Natural killer cell (primary cell): ENCODE data around the gene SCN7A. TPM values are rescaled to one million over a fixed set of nuclear protein-coding genes. Genes with fewer than 3 reads are reported as not detected.

Source experiments
- ATAC-seq, 3 donors: fragments of 150-1000 bp in 2 of 3; fragments of 200-7000 bp in 1 of 3; cut with Tn5 transposase; 1 replicate in 1 of 3; 2 replicates in 2 of 3; pipeline ENCODE4 v1.10.0; 2021; ENCODE audit warnings: mild to moderate bottlenecking in 2 of 3, moderate library complexity in 2 of 3
- DNase-seq, 2 donors: peaks; one replicate each; pipeline versions ENCODE4 v3.0.0 to v3.0.0-alpha.2; 2013 to 2021; ENCODE audit warnings: mixed read lengths in 1 of 2
- H3K27ac ChIP-seq: one replicate; pipeline ENCODE4 v1.5.1; 2013; ENCODE audit warnings: mild to moderate bottlenecking, low read length
- H3K27me3 ChIP-seq: one replicate; pipeline ENCODE4 v1.6.1; 2013; ENCODE audit warnings: low read length; ENCODE audit not compliant: control insufficient read depth, insufficient read depth
- H3K36me3 ChIP-seq: one replicate; pipeline ENCODE4 v1.6.1; 2013; ENCODE audit warnings: low read length; ENCODE audit not compliant: control insufficient read depth, insufficient read depth
- H3K4me1 ChIP-seq: one replicate; pipeline ENCODE4 v1.6.1; 2013; ENCODE audit warnings: low read length; ENCODE audit not compliant: control insufficient read depth, insufficient read depth
- H3K4me3 ChIP-seq: one replicate; pipeline ENCODE4 v1.5.1; 2013; ENCODE audit warnings: low read length
- H3K9me3 ChIP-seq: one replicate; pipeline ENCODE4 v1.6.1; 2013; ENCODE audit warnings: low read length; ENCODE audit not compliant: control insufficient read depth, insufficient read depth
- H3K27ac Mint-ChIP-seq, 2 donors: one replicate each; pipeline ENCODE4 v1.8.0; 2022; ENCODE audit warnings: mild to moderate bottlenecking in 2 of 2, mixed read lengths in 2 of 2, moderate library complexity in 1 of 2
- H3K27me3 Mint-ChIP-seq, 2 donors: one replicate each; pipeline ENCODE4 v1.8.0; 2022; ENCODE audit warnings: low read depth in 2 of 2, mixed read lengths in 2 of 2
- H3K36me3 Mint-ChIP-seq: one replicate; pipeline ENCODE4 v1.8.0; 2022; ENCODE audit warnings: mixed read lengths
- H3K4me1 Mint-ChIP-seq, 2 donors: one replicate each; pipeline ENCODE4 v1.8.0; 2022; ENCODE audit warnings: mixed read lengths in 2 of 2
- H3K4me3 Mint-ChIP-seq: one replicate; pipeline ENCODE4 v1.8.0; 2022; ENCODE audit warnings: mild to moderate bottlenecking, moderate library complexity, mixed read lengths
- H3K9me3 Mint-ChIP-seq, 2 donors: one replicate each; pipeline ENCODE4 v1.8.0; 2022; ENCODE audit warnings: mixed read lengths in 2 of 2
- CTCF ChIP-seq: fragments of 200-600 bp; IDR thresholded peaks from one replicate; pipeline ENCODE4 v1.8.0; 2022; ENCODE audit warnings: antibody characterized with exemption
- WGBS: methylation state at CpG from one replicate; pipeline ENCODE4 v1.1.7; 2013; ENCODE audit warnings: missing lambda C conversion rate; ENCODE audit not compliant: insufficient coverage; 5-methylcytosine and 5-hydroxymethylcytosine counted together
- intact Hi-C: fragments of 100-400 bp; cut with micrococcal nuclease; formaldehyde crosslinking; loops from one replicate; pipeline ENCODE4 v1.14.2; 2022
- total RNA-seq, 4 donors: library from RNA; stranded (reverse); fragments of 120-200 nt in 1 of 4; gene quantifications; one replicate each; pipeline versions ENCODE4 v1.2.3 to v1.2.4, GENCODE V29; 2013 to 2022

Gene SCN7A
- total RNA-seq, 3 donors from 2014 or later (not counting 1 experiment from before 2014, with no cell fraction given): not detected

DNA sequence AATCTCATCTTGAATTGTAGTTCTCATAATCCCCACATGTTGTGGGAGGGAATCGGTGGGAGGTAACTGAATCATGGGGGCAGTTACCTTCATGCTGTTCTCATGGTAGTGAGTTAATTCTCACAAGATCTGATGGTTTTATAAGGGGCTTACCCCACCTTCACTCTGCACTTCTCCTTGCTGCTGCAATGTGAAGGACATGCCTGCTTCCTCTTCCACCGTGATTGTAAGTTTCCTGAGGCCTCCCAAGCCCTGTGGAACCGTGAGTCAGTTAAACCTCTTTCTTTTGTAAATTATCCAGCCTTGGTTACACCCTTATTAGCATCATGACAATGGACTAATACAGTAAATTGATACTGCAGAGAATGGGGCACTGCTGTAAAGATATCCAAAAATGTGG is 57.9 kb downstream of the SCN7A start:
- Histone ChIP-seq H3K27me3 (no peaks in the 10 kb centered on the region), H3K4me3 (no peak overlapping the region), H3K9me3 (no peaks in the 10 kb centered on the region), H3K36me3 (no peaks in the 10 kb centered on the region), H3K27ac (no peak overlapping the region), H3K4me1 (no peaks in the 10 kb centered on the region)
- ATAC-seq (no peak), DNase-seq (no peak)
- intact Hi-C loops: no loop called here
- H3K36me3 Mint-ChIP-seq: no peaks in the 10 kb centered on the region
- 0% methylated on average over 2 of the region's 3 CpGs for WGBS
- no peak overlapping the region for H3K27ac Mint-ChIP-seq
- no peak overlapping the region for H3K4me3 Mint-ChIP-seq
- no peaks in the 10 kb centered on the region for H3K4me1 Mint-ChIP-seq
- H3K27me3 Mint-ChIP-seq: no peaks in the 10 kb centered on the region
- peaks cover 0 to 2% of the 10 kb centered on the region in 2 donors for H3K9me3 Mint-ChIP-seq
- TF ChIP-seq CTCF: no peak

DNA sequence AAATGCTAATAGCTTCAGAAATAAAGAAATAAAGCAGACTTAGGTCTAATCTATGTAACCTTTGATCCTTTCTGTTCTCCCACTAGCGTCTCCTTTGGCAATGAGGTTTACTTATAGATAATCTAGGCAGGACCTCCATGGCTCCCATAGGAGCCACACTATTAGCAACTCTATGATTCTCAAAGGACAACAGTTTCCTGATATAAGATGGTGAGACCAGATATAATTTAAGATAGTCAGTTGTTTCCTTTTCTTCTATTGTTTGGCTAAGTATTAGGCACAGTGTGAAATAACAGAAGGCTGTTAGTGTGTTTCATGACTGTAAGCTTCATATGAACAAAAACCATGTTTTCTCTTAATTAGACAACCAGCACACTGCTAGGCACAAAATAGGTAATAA is 59.6 kb downstream of the SCN7A start:
- Histone ChIP-seq H3K27ac (no peak overlapping the region), H3K36me3 (no peaks in the 10 kb centered on the region), H3K4me1 (no peaks in the 10 kb centered on the region), H3K4me3 (no peak overlapping the region), H3K27me3 (no peaks in the 10 kb centered on the region), H3K9me3 (no peaks in the 10 kb centered on the region)
- intact Hi-C loops: no loop called here
- Mint-ChIP-seq H3K27ac (no peak overlapping the region), H3K27me3 (no peaks in the 10 kb centered on the region), H3K36me3 (no peaks in the 10 kb centered on the region), H3K4me1 (no peaks in the 10 kb centered on the region), H3K4me3 (no peak overlapping the region), H3K9me3 (peaks cover 0 to 2% of the 10 kb centered on the region in 2 donors)
- 83% methylated on average over 1 of the region's 1 CpG for WGBS
- no peak for TF ChIP-seq CTCF
- ATAC-seq (no peak), DNase-seq (no peak)

DNA sequence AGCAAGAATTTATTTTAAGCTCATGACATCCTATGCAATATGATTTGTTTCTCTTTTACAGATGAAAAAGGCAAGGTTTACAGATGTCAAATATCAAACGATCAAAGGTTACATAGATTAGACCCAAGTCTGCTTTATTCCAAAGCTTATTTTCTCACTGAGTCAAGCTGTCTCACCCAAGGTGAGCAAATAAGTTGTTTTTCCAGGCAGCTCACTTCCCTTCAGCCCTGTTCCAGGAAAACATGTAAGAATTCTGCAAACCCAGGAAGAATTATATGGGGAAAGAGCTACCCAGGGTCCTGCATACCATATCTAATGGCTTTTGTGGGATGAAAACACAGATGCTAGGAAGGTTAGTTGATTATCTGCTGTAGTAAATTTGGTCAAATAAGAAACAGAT is 60.6 kb downstream of the SCN7A start:
- H3K27ac ChIP-seq: no peak overlapping the region
- 95% methylated on average over 1 of the region's 1 CpG for WGBS
- H3K4me1 ChIP-seq: no peaks in the 10 kb centered on the region
- no peaks in the 10 kb centered on the region for H3K36me3 ChIP-seq
- H3K4me3 ChIP-seq: no peak overlapping the region
- Mint-ChIP-seq H3K4me1 (no peaks in the 10 kb centered on the region), H3K36me3 (no peaks in the 10 kb centered on the region), H3K9me3 (peaks cover 0 to 2% of the 10 kb centered on the region in 2 donors), H3K27me3 (no peaks in the 10 kb centered on the region), H3K4me3 (no peak overlapping the region), H3K27ac (no peak overlapping the region)
- no peak for ATAC-seq
- TF ChIP-seq CTCF: no peak
- no peaks in the 10 kb centered on the region for H3K27me3 ChIP-seq
- no peak for DNase-seq
- intact Hi-C loops: no loop called here
- no peaks in the 10 kb centered on the region for H3K9me3 ChIP-seq

DNA sequence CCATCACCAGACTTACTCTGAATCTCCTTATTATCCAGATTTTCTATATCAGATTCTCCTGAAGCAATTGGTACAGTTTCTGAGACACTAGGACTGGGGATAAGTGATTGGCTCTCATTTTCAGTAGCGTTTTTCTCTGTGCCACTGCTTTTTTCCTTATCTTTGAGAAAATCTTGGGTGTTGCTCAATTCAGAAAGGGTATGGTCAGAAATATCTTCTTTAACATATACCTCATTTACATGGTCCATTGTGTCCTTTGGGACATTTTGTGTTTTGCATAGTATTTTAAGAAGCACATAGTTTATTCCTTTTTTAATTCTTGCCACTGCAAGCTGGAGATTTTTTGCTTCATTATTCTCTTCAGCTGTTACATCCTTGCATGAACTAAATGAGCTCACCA is 61.7 kb downstream of the SCN7A start:
- H3K4me3 ChIP-seq: no peak overlapping the region
- H3K27me3 ChIP-seq: no peaks in the 10 kb centered on the region
- no peaks in the 10 kb centered on the region for H3K9me3 ChIP-seq
- no peak for TF ChIP-seq CTCF
- no peaks in the 10 kb centered on the region for H3K4me1 Mint-ChIP-seq
- no peak overlapping the region for H3K4me3 Mint-ChIP-seq
- ATAC-seq (no peak), DNase-seq (no peak)
- H3K27ac Mint-ChIP-seq: no peak overlapping the region
- intact Hi-C loops: no loop called here
- H3K4me1 ChIP-seq: no peaks in the 10 kb centered on the region
- WGBS: 60% methylated on average over 1 of the region's 1 CpG
- no peaks in the 10 kb centered on the region for H3K27me3 Mint-ChIP-seq
- no peaks in the 10 kb centered on the region for H3K36me3 Mint-ChIP-seq
- peaks cover 0 to 2% of the 10 kb centered on the region in 2 donors for H3K9me3 Mint-ChIP-seq
- H3K36me3 ChIP-seq: no peaks in the 10 kb centered on the region
- H3K27ac ChIP-seq: no peak overlapping the region
